ENCODE data around the gene RARA. TPM values are rescaled to one million over a fixed set of nuclear protein-coding genes. Genes with fewer than 3 reads are reported as not detected.
"Not testable (repeated sequence)": the region's sequence is repeated elsewhere in the genome, so short reads cannot be mapped to it uniquely, and the experiment has no call there.

Gene RARA
- total RNA-seq, 6 experiments from 2014 or later, result 27.1 to 32.2 (median 28.8) TPM

GRCh38 chr17:40298726-40299125, 10.3 kb upstream of the RARA start:
- peak overlapping the region; percentile 49 for H3K4me3 Mint-ChIP-seq
- H3K36me3 Mint-ChIP-seq (ENCODE audit: low read depth), result peaks cover 9% of the 10 kb centered on the region; the same call in 1 of the 2 replicates
- no peaks in the 10 kb centered on the region for H3K9me3 Mint-ChIP-seq
- no peak for TF ChIP-seq CTCF (IDR thresholded peaks at IDR 0.05)
- peak; percentile 46 for DNase-seq
- peak overlapping the region; percentile 58 for H3K27ac Mint-ChIP-seq
- H3K4me1 Mint-ChIP-seq (ENCODE audit: low read depth), result peaks cover 41% of the 10 kb centered on the region
- H3K27me3 Mint-ChIP-seq (ENCODE audit: insufficient read depth), result no peaks in the 10 kb centered on the region; the same call in 1 of the 2 replicates

- peaks cover 47% of the 10 kb centered on the region for H3K4me1 Mint-ChIP-seq (ENCODE audit: low read depth)
- peak overlapping the region; percentile 13; the same call in 1 of the 2 replicates for H3K4me3 Mint-ChIP-seq
- H3K27ac Mint-ChIP-seq, result peak overlapping the region; percentile 58; the same call in 1 of the 2 replicates
- H3K9me3 Mint-ChIP-seq; H3K36me3 Mint-ChIP-seq (ENCODE audit: low read depth); H3K27me3 Mint-ChIP-seq (ENCODE audit: insufficient read depth); DNase-seq: not testable (repeated sequence)
Measured at GRCh38 chr17:40299159-40299757, 9.7 kb upstream of the RARA start.

GRCh38 chr17:40301315-40301714, 7.7 kb upstream of the RARA start:
- no peak overlapping the region for H3K4me3 Mint-ChIP-seq
- no peaks in the 10 kb centered on the region for H3K9me3 Mint-ChIP-seq
- H3K36me3 Mint-ChIP-seq (ENCODE audit: low read depth), result peaks cover 4% of the 10 kb centered on the region; the same call in 1 of the 2 replicates
- H3K27ac Mint-ChIP-seq, result no peak overlapping the region
- TF ChIP-seq CTCF (IDR thresholded peaks at IDR 0.05), result peak; percentile 39; the same call in 1 of the 2 replicates
- H3K27me3 Mint-ChIP-seq (ENCODE audit: insufficient read depth), result peaks cover 2% of the 10 kb centered on the region
- peaks cover 59% of the 10 kb centered on the region for H3K4me1 Mint-ChIP-seq (ENCODE audit: low read depth)
- DNase-seq, result no peak

GRCh38 chr17:40303009-40303657, 5.8 kb upstream of the RARA start:
- Mint-ChIP-seq H3K9me3 (no peaks in the 10 kb centered on the region), H3K27me3 (ENCODE audit: insufficient read depth) (peaks cover 2% of the 10 kb centered on the region), H3K27ac (peak overlapping the region; percentile 73), H3K4me3 (peak overlapping the region; percentile 50), H3K36me3 (ENCODE audit: low read depth) (no peaks in the 10 kb centered on the region), H3K4me1 (ENCODE audit: low read depth) (peaks cover 47% of the 10 kb centered on the region)
- peak; percentile 68 for DNase-seq
- TF ChIP-seq CTCF (IDR thresholded peaks at IDR 0.05), result peak; percentile 87

GRCh38 chr17:40303708-40304551, 5.0 kb upstream of the RARA start:
- peaks cover 39% of the 10 kb centered on the region for H3K4me1 Mint-ChIP-seq (ENCODE audit: low read depth)
- no peak for DNase-seq
- no peaks in the 10 kb centered on the region for H3K36me3 Mint-ChIP-seq (ENCODE audit: low read depth)
- H3K27ac Mint-ChIP-seq, result peak overlapping the region; percentile 73
- peaks cover 2% of the 10 kb centered on the region for H3K27me3 Mint-ChIP-seq (ENCODE audit: insufficient read depth)
- no peaks in the 10 kb centered on the region for H3K9me3 Mint-ChIP-seq
- TF ChIP-seq CTCF (IDR thresholded peaks at IDR 0.05), result no peak
- H3K4me3 Mint-ChIP-seq, result peak overlapping the region; percentile 50

GRCh38 chr17:40304552-40304863, 4.5 kb upstream of the RARA start:
- H3K36me3 Mint-ChIP-seq (ENCODE audit: low read depth), result not testable (repeated sequence)

GRCh38 chr17:40304866-40305265, 4.1 kb upstream of the RARA start:
- not testable (repeated sequence) for H3K36me3 Mint-ChIP-seq (ENCODE audit: low read depth); H3K27me3 Mint-ChIP-seq (ENCODE audit: insufficient read depth); DNase-seq; H3K9me3 Mint-ChIP-seq
- Mint-ChIP-seq H3K4me1 (ENCODE audit: low read depth) (peaks cover 33% of the 10 kb centered on the region), H3K4me3 (0 out of 2 replicates have a peak overlapping the region, but pooled peaks have one; percentile 50), H3K27ac (peak overlapping the region; percentile 73)

More at GRCh38 chr17:40304552-40304863, 4.5 kb upstream of the RARA start:
- peak overlapping the region; percentile 50; the same call in 1 of the 2 replicates for H3K4me3 Mint-ChIP-seq
- peaks cover 33% of the 10 kb centered on the region for H3K4me1 Mint-ChIP-seq (ENCODE audit: low read depth)
- H3K9me3 Mint-ChIP-seq; H3K27me3 Mint-ChIP-seq (ENCODE audit: insufficient read depth): not testable (repeated sequence)
- peak overlapping the region; percentile 73 for H3K27ac Mint-ChIP-seq
- peak; percentile 66 for DNase-seq
